ENCODE results near the gene PCDHGA5.
A peak's percentile ranks its signal among the peaks of the same experiment; 100 is the strongest.
"Not testable (repeated sequence)": the region's sequence is repeated elsewhere in the genome, so short reads cannot be mapped to it uniquely, and the experiment has no call there.

Gene PCDHGA5

GRCh38 chr5:141354900-141355469, 9.0 kb upstream of the PCDHGA5 start, which contains the start of gene PCDHGA4:
Gene PCDHGA4 (plus strand): TSS chr5:141355021. CDS start chr5:141355108, 87 bp downstream.
- peak in 1 of 3 donors; percentile 11 for DNase-seq

- no peak for DNase-seq
These were observed 8.3 kb upstream of the PCDHGA5 start for GRCh38 chr5:141355641-141356040.

- no peak for DNase-seq
These were observed 7.8 kb upstream of the PCDHGA5 start for GRCh38 chr5:141356133-141356532.

GRCh38 chr5:141356950-141357349, 7.0 kb upstream of the PCDHGA5 start:
- no peak for DNase-seq

GRCh38 chr5:141359790-141360426, 4.1 kb upstream of the PCDHGA5 start, which contains the start of gene PCDHGB2:
Gene PCDHGB2 (plus strand): TSS chr5:141359994. CDS start chr5:141360136, 142 bp downstream.
- DNase-seq = peak; percentile 31 to 43 (median 38)

- DNase-seq = no peak
These were observed 3.3 kb upstream of the PCDHGA5 start for GRCh38 chr5:141360685-141361084.

- DNase-seq = no peak
These were observed 1.2 kb upstream of the PCDHGA5 start for GRCh38 chr5:141362719-141363118.

GRCh38 chr5:141366016-141366896, 2.3 kb downstream of the PCDHGA5 start:
- no peak for DNase-seq

GRCh38 chr5:141369994-141370848, 6.3 kb downstream of the PCDHGA5 start, which contains the start of gene PCDHGB3:
Gene PCDHGB3 (plus strand): TSS chr5:141370242. CDS start chr5:141370395, 153 bp downstream.
- peak; percentile 34 to 51 (median 39) for DNase-seq

- no peak for DNase-seq
These were observed 7.9 kb downstream of the PCDHGA5 start for GRCh38 chr5:141371572-141372475.

GRCh38 chr5:141373673-141374317, 9.8 kb downstream of the PCDHGA5 start, which contains the start of gene PCDHGA6:
Gene PCDHGA6 (plus strand): TSS chr5:141373891. CDS start chr5:141374084, 193 bp downstream.
- no peak for DNase-seq

GRCh38 chr5:141374627-141375026, 10.7 kb downstream of the PCDHGA5 start:
- DNase-seq = no peak

GRCh38 chr5:141375444-141376155, 11.6 kb downstream of the PCDHGA5 start:
- not testable (repeated sequence) for DNase-seq

- DNase-seq = peak in 1 of 3 donors; percentile 7
These were observed 18.7 kb downstream of the PCDHGA5 start, which contains the start of gene PCDHGA7 for GRCh38 chr5:141382469-141383294. Gene PCDHGA7 (plus strand): TSS chr5:141382742. CDS start chr5:141382900, 158 bp downstream.

GRCh38 chr5:141383345-141383744, 19.4 kb downstream of the PCDHGA5 start:
- no peak for DNase-seq

GRCh38 chr5:141384471-141385267, 20.7 kb downstream of the PCDHGA5 start:
- DNase-seq = no peak

GRCh38 chr5:141387557-141388311, 23.8 kb downstream of the PCDHGA5 start, which contains the start of gene PCDHGB4:
Gene PCDHGB4 (plus strand): TSS chr5:141387698. CDS start chr5:141387885, 187 bp downstream.
- peak; percentile 43 to 60 (median 56) for DNase-seq

Data from suppressor macrophage treated with lipopolysaccharide for 1 hour (primary cell).